HepG2 (cell line): ENCODE data around the gene TXNL4B. TPM values are rescaled to one million over a fixed set of nuclear protein-coding genes. Genes with fewer than 3 reads are reported as not detected.
A peak's percentile ranks its signal among the peaks of the same experiment; 100 is the strongest.

Experiments
- ARHGAP35 ChIP-seq: sonication (generic); formaldehyde crosslinking; IDR thresholded peaks from 2 replicates; pipeline ENCODE4 v1.9.0; 2022; ENCODE audit warnings: mild to moderate bottlenecking, inconsistent platforms, moderate library complexity, missing genetic modification reagents, borderline replicate concordance
- CENPX ChIP-seq: sonication (generic); formaldehyde crosslinking; IDR thresholded peaks from 2 replicates; pipeline ENCODE4 v1.9.0; 2021; ENCODE audit warnings: mild to moderate bottlenecking, missing genetic modification reagents, moderate library complexity
- KMT2A ChIP-seq: sonication (generic); formaldehyde crosslinking; IDR thresholded peaks from 2 replicates; pipeline ENCODE4 v1.4.0; 2020; ENCODE audit warnings: missing genetic modification reagents
- MEIS2 ChIP-seq: sonication (generic); formaldehyde crosslinking; IDR thresholded peaks from 2 replicates; pipeline ENCODE4 v1.9.0; 2021; ENCODE audit warnings: mild to moderate bottlenecking, missing genetic modification reagents
- NFE2L2 ChIP-seq: fragments of 150-350 bp; IDR thresholded peaks from 2 replicates; pipeline ENCODE4 v1.6.1; 2014; ENCODE audit warnings: low read length
- ONECUT2 ChIP-seq: sonication (generic); formaldehyde crosslinking; IDR thresholded peaks from 2 replicates; pipeline ENCODE4 v1.4.0; 2020; ENCODE audit warnings: missing genetic modification reagents
- PRPF4 ChIP-seq: fragments of 200-400 bp; formaldehyde crosslinking; IDR thresholded peaks from 2 replicates; pipeline ENCODE4 v1.6.1; 2016; ENCODE audit warnings: low read length, low read depth; ENCODE audit not compliant: poor library complexity, severe bottlenecking
- RBAK ChIP-seq: sonication (generic); formaldehyde crosslinking; IDR thresholded peaks from 2 replicates; pipeline ENCODE4 v1.5.1; 2020; ENCODE audit warnings: mild to moderate bottlenecking, missing genetic modification reagents
- RFX1 ChIP-seq: fragments of 450-650 bp; IDR thresholded peaks from 2 replicates; pipeline ENCODE4 v1.6.1; 2017
- SALL1 ChIP-seq: sonication (generic); formaldehyde crosslinking; IDR thresholded peaks from 2 replicates; pipeline ENCODE4 v1.8.0; 2022; ENCODE audit warnings: mild to moderate bottlenecking, missing genetic modification reagents
- U2AF1 ChIP-seq: fragments of 200-400 bp; formaldehyde crosslinking; optimal IDR thresholded peaks from 2 replicates; pipeline ENCODE3; 2017; ENCODE audit warnings: mild to moderate bottlenecking, low read depth, low read length
- YEATS2 ChIP-seq: sonication (generic); formaldehyde crosslinking; IDR thresholded peaks from 2 replicates; pipeline ENCODE4 v1.4.0; 2020; ENCODE audit warnings: missing genetic modification reagents, borderline replicate concordance
- ZMAT3 ChIP-seq: sonication (generic); formaldehyde crosslinking; conservative IDR thresholded peaks from 2 replicates; pipeline ENCODE4 v1.7.0; 2021; ENCODE audit warnings: missing genetic modification reagents
- ZNF251 ChIP-seq: sonication (generic); formaldehyde crosslinking; IDR thresholded peaks from 2 replicates; pipeline ENCODE4 v1.9.0; 2021; ENCODE audit warnings: mild to moderate bottlenecking, missing genetic modification reagents
- ZNF280D ChIP-seq: sonication (generic); formaldehyde crosslinking; IDR thresholded peaks from 2 replicates; pipeline ENCODE4 v1.5.1; 2020; ENCODE audit warnings: mild to moderate bottlenecking, missing genetic modification reagents
- ZNF615 ChIP-seq: sonication (generic); formaldehyde crosslinking; IDR thresholded peaks from 2 replicates; pipeline ENCODE4 v1.5.0; 2020; ENCODE audit warnings: mild to moderate bottlenecking, missing genetic modification reagents, borderline replicate concordance
- polyA plus RNA-seq, 8 experiments: library from polyadenylated mRNA; depleted of rRNA in 3 of 8; stranded (reverse) in 7 of 8; unstranded in 1 of 8; fragments of >200 nt; fragmentation: Illumina TruSeq in 4 of 8; extraction: Trizol in 4 of 8; gene quantifications; 2 replicates each; pipeline versions ENCODE4 v1.2.1 to v1.2.3, GENCODE V29; 2011 to 2016; ENCODE audit warnings: low read depth in 4 of 8, missing spikeins in 1 of 8, mixed read lengths in 1 of 8; ENCODE audit not compliant: insufficient read depth in 1 of 8
- total RNA-seq, 5 experiments: library from RNA; depleted of rRNA; stranded (reverse); fragments of >200 nt; fragmentation: Illumina TruSeq; extraction: Trizol; gene quantifications; 2 replicates each; pipeline ENCODE4 v1.2.3, GENCODE V29; 2016; ENCODE audit warnings: low read depth in 1 of 5
- TF ChIP-seq, protein P1 (sequence below): sonication (generic); formaldehyde crosslinking; IDR thresholded peaks from 2 replicates; pipeline ENCODE4 v1.4.0; 2020; ENCODE audit warnings: mild to moderate bottlenecking, missing genetic modification reagents
- TF ChIP-seq, protein P2 (sequence below): sonication (generic); formaldehyde crosslinking; IDR thresholded peaks from 2 replicates; pipeline ENCODE4 v1.4.0; 2020; ENCODE audit warnings: missing genetic modification reagents, mild to moderate bottlenecking, borderline replicate concordance
- TF ChIP-seq, protein P3 (sequence below): sonication (generic); formaldehyde crosslinking; IDR thresholded peaks from 2 replicates; pipeline ENCODE4 v1.5.1; 2020; ENCODE audit warnings: mild to moderate bottlenecking, missing genetic modification reagents, moderate library complexity
- TF ChIP-seq, protein P4 (sequence below): sonication (generic); formaldehyde crosslinking; IDR thresholded peaks from 2 replicates; pipeline ENCODE4 v1.4.0; 2020; ENCODE audit warnings: missing genetic modification reagents, mild to moderate bottlenecking, borderline replicate concordance
- TF ChIP-seq, protein P5 (sequence below): IDR thresholded peaks from 2 replicates; pipeline ENCODE4 v1.6.1; 2016; ENCODE audit warnings: missing compliant biosample characterization, missing genetic modification reagents, borderline replicate concordance

The TXNL4B gene
- total and polyA plus RNA-seq, 2 of the 13 experiments (the other 11 are each of a cell fraction or from before 2014, with no cell fraction given): 17.4 to 18.3 TPM

- TF ChIP-seq SALL1 (CRISPR knock-in tag) (0 out of 2 replicates have a peak, but pooled peaks have one; percentile 34), PRPF4 (no peak), ZNF251 (no peak), U2AF1 (no peak), ZNF615 (CRISPR knock-in tag) (0 out of 2 replicates have a peak, but pooled peaks have one; percentile 54), ARHGAP35 (CRISPR knock-in tag) (no peak), ZNF280D (CRISPR knock-in tag) (no peak), ONECUT2 (CRISPR knock-in tag) (no peak), CENPX (no peak), RBAK (CRISPR knock-in tag) (no peak), ZMAT3 (CRISPR knock-in tag) (no peak), KMT2A (CRISPR knock-in tag) (no peak), YEATS2 (CRISPR knock-in tag) (no peak), NFE2L2 (no peak), RFX1 (peak; percentile 27; the same call in 1 of the 2 replicates), MEIS2 (CRISPR knock-in tag) (no peak)
- TF ChIP-seq, protein P1, sequence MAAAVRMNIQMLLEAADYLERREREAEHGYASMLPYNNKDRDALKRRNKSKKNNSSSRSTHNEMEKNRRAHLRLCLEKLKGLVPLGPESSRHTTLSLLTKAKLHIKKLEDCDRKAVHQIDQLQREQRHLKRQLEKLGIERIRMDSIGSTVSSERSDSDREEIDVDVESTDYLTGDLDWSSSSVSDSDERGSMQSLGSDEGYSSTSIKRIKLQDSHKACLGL (CRISPR knock-in tag): no peak
- TF ChIP-seq, protein P2, sequence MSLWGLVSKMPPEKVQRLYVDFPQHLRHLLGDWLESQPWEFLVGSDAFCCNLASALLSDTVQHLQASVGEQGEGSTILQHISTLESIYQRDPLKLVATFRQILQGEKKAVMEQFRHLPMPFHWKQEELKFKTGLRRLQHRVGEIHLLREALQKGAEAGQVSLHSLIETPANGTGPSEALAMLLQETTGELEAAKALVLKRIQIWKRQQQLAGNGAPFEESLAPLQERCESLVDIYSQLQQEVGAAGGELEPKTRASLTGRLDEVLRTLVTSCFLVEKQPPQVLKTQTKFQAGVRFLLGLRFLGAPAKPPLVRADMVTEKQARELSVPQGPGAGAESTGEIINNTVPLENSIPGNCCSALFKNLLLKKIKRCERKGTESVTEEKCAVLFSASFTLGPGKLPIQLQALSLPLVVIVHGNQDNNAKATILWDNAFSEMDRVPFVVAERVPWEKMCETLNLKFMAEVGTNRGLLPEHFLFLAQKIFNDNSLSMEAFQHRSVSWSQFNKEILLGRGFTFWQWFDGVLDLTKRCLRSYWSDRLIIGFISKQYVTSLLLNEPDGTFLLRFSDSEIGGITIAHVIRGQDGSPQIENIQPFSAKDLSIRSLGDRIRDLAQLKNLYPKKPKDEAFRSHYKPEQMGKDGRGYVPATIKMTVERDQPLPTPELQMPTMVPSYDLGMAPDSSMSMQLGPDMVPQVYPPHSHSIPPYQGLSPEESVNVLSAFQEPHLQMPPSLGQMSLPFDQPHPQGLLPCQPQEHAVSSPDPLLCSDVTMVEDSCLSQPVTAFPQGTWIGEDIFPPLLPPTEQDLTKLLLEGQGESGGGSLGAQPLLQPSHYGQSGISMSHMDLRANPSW (CRISPR knock-in tag): no peak
- TF ChIP-seq, protein P3, sequence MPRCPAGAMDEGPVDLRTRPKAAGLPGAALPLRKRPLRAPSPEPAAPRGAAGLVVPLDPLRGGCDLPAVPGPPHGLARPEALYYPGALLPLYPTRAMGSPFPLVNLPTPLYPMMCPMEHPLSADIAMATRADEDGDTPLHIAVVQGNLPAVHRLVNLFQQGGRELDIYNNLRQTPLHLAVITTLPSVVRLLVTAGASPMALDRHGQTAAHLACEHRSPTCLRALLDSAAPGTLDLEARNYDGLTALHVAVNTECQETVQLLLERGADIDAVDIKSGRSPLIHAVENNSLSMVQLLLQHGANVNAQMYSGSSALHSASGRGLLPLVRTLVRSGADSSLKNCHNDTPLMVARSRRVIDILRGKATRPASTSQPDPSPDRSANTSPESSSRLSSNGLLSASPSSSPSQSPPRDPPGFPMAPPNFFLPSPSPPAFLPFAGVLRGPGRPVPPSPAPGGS (CRISPR knock-in tag): no peak
- TF ChIP-seq, protein P4, sequence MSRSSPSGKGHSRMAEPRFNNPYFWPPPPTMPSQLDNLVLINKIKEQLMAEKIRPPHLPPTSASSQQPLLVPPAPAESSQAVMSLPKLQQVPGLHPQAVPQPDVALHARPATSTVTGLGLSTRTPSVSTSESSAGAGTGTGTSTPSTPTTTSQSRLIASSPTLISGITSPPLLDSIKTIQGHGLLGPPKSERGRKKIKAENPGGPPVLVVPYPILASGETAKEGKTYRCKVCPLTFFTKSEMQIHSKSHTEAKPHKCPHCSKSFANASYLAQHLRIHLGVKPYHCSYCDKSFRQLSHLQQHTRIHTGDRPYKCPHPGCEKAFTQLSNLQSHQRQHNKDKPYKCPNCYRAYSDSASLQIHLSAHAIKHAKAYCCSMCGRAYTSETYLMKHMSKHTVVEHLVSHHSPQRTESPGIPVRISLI (CRISPR knock-in tag): no peak
- TF ChIP-seq, protein P5, sequence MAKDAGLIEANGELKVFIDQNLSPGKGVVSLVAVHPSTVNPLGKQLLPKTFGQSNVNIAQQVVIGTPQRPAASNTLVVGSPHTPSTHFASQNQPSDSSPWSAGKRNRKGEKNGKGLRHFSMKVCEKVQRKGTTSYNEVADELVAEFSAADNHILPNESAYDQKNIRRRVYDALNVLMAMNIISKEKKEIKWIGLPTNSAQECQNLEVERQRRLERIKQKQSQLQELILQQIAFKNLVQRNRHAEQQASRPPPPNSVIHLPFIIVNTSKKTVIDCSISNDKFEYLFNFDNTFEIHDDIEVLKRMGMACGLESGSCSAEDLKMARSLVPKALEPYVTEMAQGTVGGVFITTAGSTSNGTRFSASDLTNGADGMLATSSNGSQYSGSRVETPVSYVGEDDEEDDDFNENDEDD (CRISPR knock-in tag): 0 out of 2 replicates have a peak, but pooled peaks have one; percentile 13
Measured at GRCh38 chr16:72064361-72064894, 29.0 kb downstream of the TXNL4B start (continued).
